Ishikawa (cell line): ENCODE measurements around the gene ZNF654.

Source experiments
- CEBPB ChIP-seq: IDR thresholded peaks from 2 replicates; pipeline ENCODE4 v1.6.1; 2012
- CREB1 ChIP-seq: IDR thresholded peaks from 2 replicates; pipeline ENCODE4 v1.6.1; 2012; ENCODE audit warnings: low read depth
- EGR1 ChIP-seq: IDR thresholded peaks from 2 replicates; pipeline ENCODE4 v1.6.1; 2012
- EP300 ChIP-seq: IDR thresholded peaks from 2 replicates; pipeline ENCODE4 v1.6.1; 2012; ENCODE audit warnings: borderline replicate concordance
- FOXM1 ChIP-seq: IDR thresholded peaks from 2 replicates; pipeline ENCODE4 v1.6.1; 2012; ENCODE audit warnings: low read depth, borderline replicate concordance
- MAX ChIP-seq: IDR thresholded peaks from 2 replicates; pipeline ENCODE4 v1.6.1; 2012
- NFIC ChIP-seq: IDR thresholded peaks from 2 replicates; pipeline ENCODE4 v1.6.1; 2012
- RAD21 ChIP-seq: IDR thresholded peaks from 2 replicates; pipeline ENCODE4 v1.6.1; 2012; ENCODE audit warnings: low read depth
- REST ChIP-seq: IDR thresholded peaks from 2 replicates; pipeline ENCODE4 v1.6.1; 2012; ENCODE audit warnings: low read depth, mild to moderate bottlenecking
- TAF1 ChIP-seq: IDR thresholded peaks from 2 replicates; pipeline ENCODE4 v1.6.1; 2012; ENCODE audit warnings: low read depth, mild to moderate bottlenecking
- TCF12 ChIP-seq: IDR thresholded peaks from 2 replicates; pipeline ENCODE4 v1.6.1; 2012; ENCODE audit warnings: low read depth
- TEAD4 ChIP-seq: IDR thresholded peaks from 2 replicates; pipeline ENCODE4 v1.6.1; 2012
- USF1 ChIP-seq: IDR thresholded peaks from 2 replicates; pipeline ENCODE4 v1.6.1; 2012
- YY1 ChIP-seq: IDR thresholded peaks from 2 replicates; pipeline ENCODE4 v1.6.1; 2012; ENCODE audit warnings: low read depth
- ZBTB7A ChIP-seq: IDR thresholded peaks from 2 replicates; pipeline ENCODE4 v1.6.1; 2012; ENCODE audit warnings: low read depth

ZNF654 gene

GRCh38 chr3:88131695-88132094 lies 72.6 kb downstream of the ZNF654 start:
- TF ChIP-seq CREB1 = no peak
- TF ChIP-seq TAF1 = no peak

- no peak for TF ChIP-seq MAX
- TF ChIP-seq NFIC = no peak
- TF ChIP-seq TAF1 = no peak
- no peak for TF ChIP-seq USF1
Observed at GRCh38 chr3:88132894-88133293, 73.8 kb downstream of the ZNF654 start.

GRCh38 chr3:88133711-88134263 lies 74.7 kb downstream of the ZNF654 start:
- no peak for TF ChIP-seq RAD21
- no peak for TF ChIP-seq CREB1
- TF ChIP-seq TCF12 = no peak
- TF ChIP-seq EP300 = no peak
- TF ChIP-seq NFIC = no peak
- TF ChIP-seq YY1 = no peak
- TF ChIP-seq TEAD4 = no peak
- no peak for TF ChIP-seq USF1
- no peak for TF ChIP-seq MAX
- TF ChIP-seq FOXM1 = no peak
- TF ChIP-seq TAF1 = no peak
- no peak for TF ChIP-seq EGR1
- TF ChIP-seq CEBPB = no peak
- TF ChIP-seq REST = no peak
- TF ChIP-seq ZBTB7A = no peak

- TF ChIP-seq CREB1 (no peak), TCF12 (no peak), MAX (no peak), CEBPB (no peak), NFIC (no peak), REST (no peak), EGR1 (no peak)
Observed at GRCh38 chr3:88137836-88138235, 78.8 kb downstream of the ZNF654 start.

- no peak for TF ChIP-seq FOXM1
- TF ChIP-seq EP300 = no peak
- no peak for TF ChIP-seq REST
- TF ChIP-seq USF1 = no peak
- no peak for TF ChIP-seq TAF1
- TF ChIP-seq EGR1 = no peak
- TF ChIP-seq MAX = no peak
- no peak for TF ChIP-seq RAD21
- TF ChIP-seq TEAD4 = no peak
- TF ChIP-seq CEBPB = no peak
- no peak for TF ChIP-seq YY1
- no peak for TF ChIP-seq NFIC
- TF ChIP-seq CREB1 = no peak
- TF ChIP-seq TCF12 = no peak
- TF ChIP-seq ZBTB7A = no peak
Observed at GRCh38 chr3:88141458-88142083, 82.5 kb downstream of the ZNF654 start.
